Parathyroid adenoma (tissue), 2 donors: ENCODE results near the gene POU5F1.

Source experiments
- H2AFZ ChIP-seq: fragments of 300-600 bp; sonication (generic); one replicate; pipeline ENCODE4 v1.7.0; 2017; ENCODE audit warnings: antibody characterized with exemption, mild to moderate bottlenecking
- H3K27ac ChIP-seq: fragments of 300-600 bp; sonication (generic); one replicate; pipeline ENCODE4 v1.7.0; 2017
- H3K27me3 ChIP-seq: fragments of 300-600 bp; sonication (generic); one replicate; pipeline ENCODE4 v1.7.0; 2017; ENCODE audit warnings: low read length; ENCODE audit not compliant: control insufficient read depth, insufficient read depth
- H3K36me3 ChIP-seq: fragments of 300-600 bp; sonication (generic); one replicate; pipeline ENCODE4 v1.7.0; 2017; ENCODE audit warnings: low read length; ENCODE audit not compliant: control insufficient read depth, insufficient read depth
- H3K4me1 ChIP-seq: fragments of 300-600 bp; sonication (generic); one replicate; pipeline ENCODE4 v1.7.0; 2017; ENCODE audit warnings: control low read depth
- H3K4me2 ChIP-seq: fragments of 300-600 bp; sonication (generic); one replicate; pipeline ENCODE4 v1.7.0; 2017; ENCODE audit warnings: low read length
- H3K4me3 ChIP-seq: fragments of 300-600 bp; sonication (generic); one replicate; pipeline ENCODE4 v1.7.0; 2017; ENCODE audit warnings: low read depth, low read length
- H3K79me2 ChIP-seq: fragments of 300-600 bp; sonication (generic); one replicate; pipeline ENCODE4 v1.7.0; 2017; ENCODE audit warnings: control low read depth
- H3K9ac ChIP-seq: fragments of 300-600 bp; sonication (generic); one replicate; pipeline ENCODE4 v1.7.0; 2017; ENCODE audit warnings: mild to moderate bottlenecking
- H3K9me3 ChIP-seq: fragments of 300-600 bp; sonication (generic); one replicate; pipeline ENCODE4 v1.7.0; 2017; ENCODE audit warnings: low read length; ENCODE audit not compliant: control insufficient read depth
- TF ChIP-seq, protein P1 (sequence below): fragments of 300-600 bp; sonication (generic); IDR thresholded peaks from one replicate; pipeline ENCODE4 v1.7.0; 2017; ENCODE audit warnings: antibody characterized with exemption, mild to moderate bottlenecking
- donor health status: primary hyperparathyroidism.

The POU5F1 gene

GRCh38 chr6:31116661-31117385 is 53.7 kb downstream of the POU5F1 start:
- H3K27ac ChIP-seq, result peak overlapping the region; percentile 70
- H3K36me3 ChIP-seq, result no peaks in the 10 kb centered on the region
- H3K79me2 ChIP-seq, result peaks cover 8% of the 10 kb centered on the region
- no peak overlapping the region for H3K9ac ChIP-seq
- H2AFZ ChIP-seq, result peak overlapping the region; percentile 18
- H3K4me1 ChIP-seq, result peaks cover 38% of the 10 kb centered on the region
- no peaks in the 10 kb centered on the region for H3K9me3 ChIP-seq
- peak overlapping the region; percentile 36 for H3K4me2 ChIP-seq
- H3K27me3 ChIP-seq, result no peaks in the 10 kb centered on the region
- TF ChIP-seq, protein P1, sequence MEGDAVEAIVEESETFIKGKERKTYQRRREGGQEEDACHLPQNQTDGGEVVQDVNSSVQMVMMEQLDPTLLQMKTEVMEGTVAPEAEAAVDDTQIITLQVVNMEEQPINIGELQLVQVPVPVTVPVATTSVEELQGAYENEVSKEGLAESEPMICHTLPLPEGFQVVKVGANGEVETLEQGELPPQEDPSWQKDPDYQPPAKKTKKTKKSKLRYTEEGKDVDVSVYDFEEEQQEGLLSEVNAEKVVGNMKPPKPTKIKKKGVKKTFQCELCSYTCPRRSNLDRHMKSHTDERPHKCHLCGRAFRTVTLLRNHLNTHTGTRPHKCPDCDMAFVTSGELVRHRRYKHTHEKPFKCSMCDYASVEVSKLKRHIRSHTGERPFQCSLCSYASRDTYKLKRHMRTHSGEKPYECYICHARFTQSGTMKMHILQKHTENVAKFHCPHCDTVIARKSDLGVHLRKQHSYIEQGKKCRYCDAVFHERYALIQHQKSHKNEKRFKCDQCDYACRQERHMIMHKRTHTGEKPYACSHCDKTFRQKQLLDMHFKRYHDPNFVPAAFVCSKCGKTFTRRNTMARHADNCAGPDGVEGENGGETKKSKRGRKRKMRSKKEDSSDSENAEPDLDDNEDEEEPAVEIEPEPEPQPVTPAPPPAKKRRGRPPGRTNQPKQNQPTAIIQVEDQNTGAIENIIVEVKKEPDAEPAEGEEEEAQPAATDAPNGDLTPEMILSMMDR, result no peak
- no peak overlapping the region for H3K4me3 ChIP-seq

DNA sequence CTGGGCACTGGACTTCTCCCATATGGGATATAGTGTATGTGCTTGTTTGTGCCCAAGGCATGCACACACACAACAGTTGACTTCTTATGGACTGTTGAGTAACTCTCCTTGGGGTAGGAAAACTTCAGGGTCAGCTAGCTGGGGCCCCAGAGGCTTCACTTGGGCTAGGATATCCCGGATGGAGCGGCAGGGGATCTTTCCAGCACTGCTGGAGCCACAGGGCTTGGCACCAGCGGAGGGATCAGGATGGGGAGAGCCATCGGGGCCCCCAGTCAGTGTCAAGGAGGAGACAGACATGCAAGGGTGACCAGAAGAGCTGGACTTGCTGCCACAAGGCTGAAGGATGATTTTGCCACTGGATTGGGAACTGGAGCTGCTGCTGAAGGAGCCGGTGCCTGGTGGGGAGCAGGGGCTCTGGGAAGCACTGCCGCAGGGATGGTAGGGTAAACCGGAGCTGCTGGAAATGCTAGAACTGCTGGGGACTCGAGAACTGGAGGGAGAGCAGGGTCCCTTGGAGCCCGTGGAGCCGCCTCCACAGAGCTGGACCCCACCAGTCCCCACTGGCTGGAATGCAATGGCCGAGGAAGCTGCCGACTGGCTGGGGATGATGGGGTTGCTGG is 54.4 kb downstream of the POU5F1 start:
- H2AFZ ChIP-seq, result no peak overlapping the region
- no peak overlapping the region for H3K9ac ChIP-seq
- H3K9me3 ChIP-seq, result no peaks in the 10 kb centered on the region
- no peak overlapping the region for H3K4me3 ChIP-seq
- no peaks in the 10 kb centered on the region for H3K36me3 ChIP-seq
- peaks cover 8% of the 10 kb centered on the region for H3K79me2 ChIP-seq
- no peak overlapping the region for H3K4me2 ChIP-seq
- H3K27me3 ChIP-seq, result no peaks in the 10 kb centered on the region
- TF ChIP-seq, protein P1, result no peak
- no peak overlapping the region for H3K27ac ChIP-seq
- peaks cover 31% of the 10 kb centered on the region for H3K4me1 ChIP-seq

- Histone ChIP-seq H3K9ac (no peak overlapping the region), H3K9me3 (no peaks in the 10 kb centered on the region), H3K27me3 (no peaks in the 10 kb centered on the region), H3K4me1 (peaks cover 31% of the 10 kb centered on the region), H2AFZ (peak overlapping the region; percentile 78), H3K36me3 (no peaks in the 10 kb centered on the region), H3K79me2 (peaks cover 8% of the 10 kb centered on the region), H3K27ac (peak overlapping the region; percentile 85), H3K4me2 (peak overlapping the region; percentile 37), H3K4me3 (no peak overlapping the region)
- TF ChIP-seq, protein P1, result peak; percentile 37
Observed at GRCh38 chr6:31114970-31115849, 55.3 kb downstream of the POU5F1 start.

DNA sequence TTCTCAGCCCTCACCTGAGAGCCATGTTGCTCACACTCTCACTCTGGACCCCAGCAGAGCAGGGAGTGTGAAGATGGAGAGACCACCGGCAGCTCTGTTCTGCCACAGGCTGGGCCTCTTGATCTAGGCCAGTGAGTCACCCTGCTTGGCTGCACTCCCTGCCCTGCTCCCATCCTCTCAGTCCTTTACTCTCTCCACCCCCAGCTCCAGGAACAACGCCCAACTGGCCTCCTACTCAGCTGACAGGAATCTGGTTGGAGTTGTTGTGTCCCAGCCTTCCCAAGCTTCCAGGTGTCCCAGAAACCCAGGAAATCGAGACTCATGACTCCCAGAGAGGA is 56.0 kb downstream of the POU5F1 start, which contains the start of gene PSORS1C1:
PSORS1C1 (plus strand) TSS at position 260 of the 338 bp plus-strand sequence. CDS start 14,833 bp downstream, outside the sequence.
- peak within 1 kb of the TSS; percentile 78 for H2AFZ ChIP-seq
- no peaks in the 10 kb centered on the region for H3K27me3 ChIP-seq
- TF ChIP-seq, protein P1, result no peak
- no peak within 1 kb of the TSS for H3K9ac ChIP-seq
- H3K27ac ChIP-seq, result peak within 1 kb of the TSS; percentile 85
- no peaks in the 10 kb centered on the region for H3K9me3 ChIP-seq
- H3K36me3 ChIP-seq, result no peaks in the 10 kb centered on the region
- H3K4me3 ChIP-seq, result no peak within 1 kb of the TSS
- peaks cover 6% of the 10 kb centered on the region for H3K79me2 ChIP-seq
- H3K4me2 ChIP-seq, result peak within 1 kb of the TSS; percentile 37
- peaks cover 31% of the 10 kb centered on the region for H3K4me1 ChIP-seq
